Activated gamma-delta T cell treated with anti-CD3 and anti-CD28 coated beads, Interleukin-2, amount 50 U/mL, for 16 hours (primary cell): Measurements from ENCODE around the gene PANX3.
A peak's percentile ranks its signal among the peaks of the same experiment; 100 is the strongest.
"Not testable (repeated sequence)": the region's sequence is repeated elsewhere in the genome, so short reads cannot be mapped to it uniquely, and the experiment has no call there.

Source experiments
- DNase-seq: peaks from one replicate; pipeline ENCODE4 v3.0.0-alpha.2; 2020; ENCODE audit warnings: low read depth

Gene PANX3, protein sequence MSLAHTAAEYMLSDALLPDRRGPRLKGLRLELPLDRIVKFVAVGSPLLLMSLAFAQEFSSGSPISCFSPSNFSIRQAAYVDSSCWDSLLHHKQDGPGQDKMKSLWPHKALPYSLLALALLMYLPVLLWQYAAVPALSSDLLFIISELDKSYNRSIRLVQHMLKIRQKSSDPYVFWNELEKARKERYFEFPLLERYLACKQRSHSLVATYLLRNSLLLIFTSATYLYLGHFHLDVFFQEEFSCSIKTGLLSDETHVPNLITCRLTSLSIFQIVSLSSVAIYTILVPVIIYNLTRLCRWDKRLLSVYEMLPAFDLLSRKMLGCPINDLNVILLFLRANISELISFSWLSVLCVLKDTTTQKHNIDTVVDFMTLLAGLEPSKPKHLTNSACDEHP

DNA sequence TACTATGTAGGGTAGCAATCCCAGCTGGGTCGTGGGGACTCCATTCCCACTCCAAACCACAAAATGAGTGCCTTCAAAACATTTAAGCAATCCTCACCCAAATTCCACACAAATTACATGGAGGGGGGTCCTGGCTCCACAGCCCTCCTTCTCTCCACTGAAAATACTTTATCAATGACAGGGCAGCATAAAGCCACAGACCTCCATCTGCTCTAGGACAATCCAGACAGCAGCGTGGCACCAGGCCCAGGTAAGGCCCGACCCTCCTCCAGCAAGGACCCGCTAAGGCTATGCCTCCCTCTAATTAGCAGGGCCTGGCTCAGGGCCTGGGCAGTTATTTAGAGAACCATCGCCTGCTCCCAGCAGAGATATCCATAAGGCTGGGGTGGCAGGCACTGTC, at the start of gene PANX3:
Gene PANX3 (plus strand): TSS at position 365 of the 400 bp plus-strand sequence. CDS start 129 bp downstream, outside the sequence.
- DNase-seq, result no peak

DNA sequence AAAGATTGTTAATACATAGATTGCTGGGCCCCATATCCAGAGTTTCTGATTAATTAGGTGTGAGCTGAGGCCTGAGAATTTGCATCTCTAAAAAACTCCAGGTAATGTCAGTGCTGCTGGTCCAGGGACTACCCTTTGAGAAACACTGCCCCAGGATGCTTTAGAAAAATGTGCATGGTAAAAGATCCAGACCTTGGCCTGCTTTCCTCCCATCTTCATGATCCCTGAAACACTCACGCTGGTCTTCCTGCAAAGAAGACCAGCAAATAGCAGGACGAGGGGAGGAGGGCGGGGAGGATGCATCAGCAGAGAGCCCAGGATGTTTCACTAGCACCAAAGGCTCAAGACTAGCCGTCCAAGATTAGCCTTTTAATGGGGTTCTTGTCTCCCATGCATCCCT, 41.5 kb upstream of the PANX3 start, which contains the start of gene OR8A1:
Gene OR8A1 (plus strand): TSS at position 301 of the 400 bp plus-strand sequence. CDS start 123 bp downstream, outside the sequence.
- no peak for DNase-seq

DNA sequence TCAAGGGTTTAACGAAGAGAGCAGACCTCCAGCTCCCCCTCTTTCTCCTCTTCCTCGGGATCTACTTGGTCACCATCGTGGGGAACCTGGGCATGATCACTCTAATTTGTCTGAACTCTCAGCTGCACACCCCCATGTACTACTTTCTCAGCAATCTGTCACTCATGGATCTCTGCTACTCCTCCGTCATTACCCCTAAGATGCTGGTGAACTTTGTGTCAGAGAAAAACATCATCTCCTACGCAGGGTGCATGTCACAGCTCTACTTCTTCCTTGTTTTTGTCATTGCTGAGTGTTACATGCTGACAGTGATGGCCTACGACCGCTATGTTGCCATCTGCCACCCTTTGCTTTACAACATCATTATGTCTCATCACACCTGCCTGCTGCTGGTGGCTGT, 41.1 kb upstream of the PANX3 start:
- no peak for DNase-seq

DNA sequence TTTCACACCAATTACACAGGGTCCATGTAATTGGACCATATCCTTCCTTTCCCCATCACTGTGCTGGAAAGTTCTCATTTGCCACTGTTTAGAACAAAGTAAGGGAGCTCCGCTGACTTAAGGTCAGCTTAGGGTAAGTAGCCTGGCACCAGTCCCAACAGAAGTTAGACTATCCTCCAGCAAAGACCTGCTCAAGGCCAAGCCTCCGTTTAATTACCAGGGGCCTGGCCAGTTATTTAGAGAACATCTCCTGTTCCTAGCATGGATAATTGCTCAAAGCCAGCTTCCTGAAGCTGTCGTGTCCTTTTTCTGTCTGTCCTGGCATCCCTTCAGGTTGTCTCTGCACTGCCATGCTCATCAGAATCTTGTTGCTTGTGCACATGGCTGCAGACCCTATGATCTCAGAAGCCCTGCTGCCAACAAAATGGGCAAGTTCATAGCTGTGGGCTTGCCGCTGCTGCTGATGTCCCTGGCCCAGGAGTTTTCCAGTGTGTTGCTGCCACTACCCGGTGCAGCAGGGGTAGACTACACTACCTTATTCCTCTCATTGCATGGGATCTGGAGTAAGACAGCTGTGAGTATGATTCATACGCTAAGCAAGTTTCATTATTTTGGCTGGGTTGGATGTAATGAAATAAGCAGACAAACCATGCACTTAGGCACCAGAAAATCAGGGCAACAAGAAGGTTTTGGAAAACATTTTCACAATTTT, 33.4 kb upstream of the PANX3 start:
- DNase-seq, result no peak

DNA sequence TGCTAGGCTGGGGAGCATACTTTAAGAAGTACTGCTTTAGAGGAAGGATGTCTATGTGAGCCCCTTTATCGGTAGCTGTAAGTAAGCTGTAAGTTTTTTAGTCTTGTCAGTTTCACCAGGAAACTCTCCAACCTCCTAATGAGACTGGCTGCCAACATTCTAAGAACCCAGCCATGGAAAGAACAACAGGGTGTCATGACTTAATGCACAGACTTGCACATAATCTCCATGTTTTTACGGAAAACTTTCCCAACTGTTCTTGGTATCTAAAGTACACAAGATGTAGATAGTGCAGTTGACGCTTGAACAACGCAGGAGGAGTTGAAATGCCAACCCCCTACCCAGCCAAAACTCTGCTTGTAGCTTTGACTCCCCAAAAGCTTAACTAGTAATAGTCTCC, 32.5 kb upstream of the PANX3 start:
- no peak for DNase-seq

DNA sequence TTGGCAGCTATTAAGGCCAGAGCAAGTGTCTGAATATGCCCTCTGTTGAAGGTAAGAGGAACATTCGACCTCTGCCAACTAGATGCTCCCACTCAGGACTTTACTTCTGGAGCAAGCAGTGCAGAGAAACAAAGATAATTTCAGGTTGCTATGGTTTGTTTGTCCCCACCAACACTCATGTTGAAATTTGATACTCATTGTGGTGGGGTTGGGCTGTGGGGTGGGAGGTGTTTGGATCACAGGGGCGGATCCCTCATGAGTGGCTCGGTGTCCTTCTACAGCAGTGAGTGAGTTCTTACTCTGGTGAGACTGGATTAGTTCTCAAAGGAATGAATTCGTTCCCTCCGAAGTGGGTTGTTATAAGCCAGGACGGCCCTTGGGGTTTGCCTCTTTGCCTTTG, 29.4 kb upstream of the PANX3 start:
- no peak for DNase-seq

DNA sequence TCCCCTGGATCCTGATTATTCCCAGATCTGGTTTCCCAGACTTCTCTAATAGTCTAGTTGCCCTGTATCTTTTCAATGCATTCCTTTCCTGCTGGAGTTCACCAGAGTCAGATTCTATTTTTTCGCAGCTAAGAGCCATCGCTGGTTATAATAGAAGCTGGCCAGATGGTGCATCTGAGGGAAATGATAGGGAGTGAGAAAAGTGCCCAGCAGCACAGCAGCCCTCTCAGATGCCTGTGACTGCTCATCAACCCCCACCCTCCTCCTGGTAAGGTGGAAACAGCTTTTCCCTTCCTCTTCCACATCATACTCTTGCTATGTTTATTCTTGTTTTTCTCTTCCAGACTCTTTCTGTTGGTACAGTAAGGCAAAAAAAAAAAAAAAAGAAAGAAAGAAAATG, 28.7 kb upstream of the PANX3 start:
- DNase-seq, result no peak

DNA sequence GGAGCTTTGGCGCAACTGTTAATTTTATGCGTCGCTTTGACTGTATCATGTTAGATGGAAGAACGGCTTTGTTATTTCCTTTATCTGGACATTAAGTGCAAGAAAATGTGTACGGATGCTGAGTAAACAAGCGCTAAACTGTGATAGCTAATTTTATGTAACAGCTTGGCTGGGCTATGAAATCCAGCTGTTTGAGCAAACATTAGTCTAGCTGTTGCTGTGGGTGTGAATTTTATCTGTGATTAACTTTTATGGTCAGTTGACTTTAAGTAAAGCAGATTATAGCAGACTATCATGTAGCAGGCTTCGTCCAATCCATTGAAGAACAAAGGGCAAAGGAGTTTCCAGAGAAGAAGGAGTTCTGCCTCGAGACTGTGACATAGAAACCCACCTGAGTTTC, 27.4 kb upstream of the PANX3 start:
- DNase-seq, result no peak

DNA sequence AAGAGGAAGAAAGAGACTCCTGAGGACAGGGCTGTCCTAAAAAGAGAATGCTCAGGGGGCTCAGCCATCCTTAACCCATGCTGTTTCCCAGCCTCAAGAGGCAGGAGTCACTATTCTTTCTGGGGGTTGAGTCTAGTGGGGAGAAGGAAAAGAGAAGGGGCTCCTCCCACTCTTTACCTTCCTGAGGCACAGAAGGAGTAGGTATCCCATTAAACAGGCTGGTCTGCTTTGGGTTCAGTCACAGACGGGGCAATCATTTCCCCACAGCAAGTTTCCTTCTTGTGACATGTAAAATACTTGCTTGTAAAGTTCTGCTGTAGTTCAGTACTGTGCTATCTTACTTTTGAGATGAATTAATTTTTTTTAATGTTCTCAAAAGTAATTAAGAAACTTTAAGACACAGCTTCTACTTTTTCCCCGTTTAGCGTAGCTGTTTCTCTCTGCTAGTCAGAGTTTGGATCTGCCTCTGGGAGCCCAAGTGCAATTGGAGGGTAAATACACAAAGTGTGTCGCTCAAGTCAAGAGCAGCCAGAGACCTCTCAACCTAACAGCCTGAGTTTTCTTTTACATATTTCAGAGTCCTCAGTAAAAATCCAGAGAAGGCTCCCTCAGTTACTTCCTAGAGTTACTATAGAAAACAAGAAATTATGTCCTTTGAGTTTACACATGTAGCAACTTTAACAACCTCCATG, 26.4 kb upstream of the PANX3 start:
- no peak for DNase-seq

DNA sequence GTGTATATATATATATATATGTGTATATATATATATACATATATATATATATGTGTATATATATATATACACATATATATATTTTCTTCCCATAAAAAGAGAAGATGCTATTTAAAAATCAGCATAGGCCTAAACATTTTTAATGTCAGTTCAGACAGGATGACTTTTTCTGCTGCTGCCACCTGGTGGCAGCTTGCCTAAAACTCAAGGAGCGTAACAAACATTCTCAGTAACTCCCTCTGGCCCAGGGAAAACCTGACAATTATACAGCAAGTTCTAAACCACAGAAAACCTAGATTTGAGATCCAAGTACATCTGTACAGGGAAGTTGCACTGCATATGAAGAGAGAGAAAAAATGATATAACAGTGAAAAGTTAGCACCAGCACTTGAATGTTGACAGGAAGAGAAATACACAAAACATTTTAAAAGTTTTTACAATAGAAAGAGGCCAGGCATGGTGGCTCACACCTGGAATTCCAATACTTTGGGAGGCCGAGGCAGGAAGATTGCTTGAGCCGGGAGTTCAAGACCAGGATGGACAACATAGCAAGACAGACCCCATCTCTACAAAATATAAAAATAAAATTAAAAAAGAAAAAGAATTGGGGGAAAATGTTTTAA, 24.9 kb upstream of the PANX3 start:
- DNase-seq, result peak; percentile 17

DNA sequence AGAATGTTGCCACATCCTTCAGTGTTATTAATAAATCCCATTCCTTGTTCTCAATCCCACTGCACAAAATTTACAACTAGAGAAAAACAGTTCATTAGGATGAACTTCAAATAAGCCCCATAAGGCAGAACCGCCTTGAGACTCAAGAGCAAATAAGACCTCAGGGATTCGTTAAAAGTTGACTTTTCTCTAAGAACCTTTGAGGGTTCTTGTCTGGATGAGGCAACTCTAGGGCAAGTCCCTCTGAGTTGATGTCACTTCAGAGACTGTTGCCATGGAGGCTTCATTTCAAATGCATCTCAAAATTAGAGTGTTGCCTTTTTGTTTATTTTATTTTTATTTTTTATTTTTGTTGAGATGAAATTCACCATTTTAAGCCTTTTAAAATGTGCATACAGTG, 19.8 kb upstream of the PANX3 start:
- DNase-seq, result no peak

DNA sequence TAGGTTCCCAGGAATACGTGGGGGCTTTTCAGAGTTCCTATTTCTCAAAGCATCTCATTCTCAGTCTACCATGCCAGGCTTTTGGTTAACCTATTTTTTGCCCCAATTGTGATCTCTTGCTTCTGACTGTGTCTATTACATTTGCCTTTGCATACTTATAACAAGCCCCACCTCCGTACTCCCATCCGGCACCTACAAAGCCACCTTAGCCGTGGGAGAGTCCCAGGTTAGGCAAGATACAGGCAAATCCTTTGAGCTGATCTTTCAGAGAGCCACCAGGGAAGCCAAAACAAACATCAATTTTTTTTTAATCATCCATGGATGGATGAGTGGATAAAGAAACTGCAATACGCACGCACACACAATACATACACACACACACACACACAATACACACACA, 18.6 kb upstream of the PANX3 start:
- no peak for DNase-seq

DNA sequence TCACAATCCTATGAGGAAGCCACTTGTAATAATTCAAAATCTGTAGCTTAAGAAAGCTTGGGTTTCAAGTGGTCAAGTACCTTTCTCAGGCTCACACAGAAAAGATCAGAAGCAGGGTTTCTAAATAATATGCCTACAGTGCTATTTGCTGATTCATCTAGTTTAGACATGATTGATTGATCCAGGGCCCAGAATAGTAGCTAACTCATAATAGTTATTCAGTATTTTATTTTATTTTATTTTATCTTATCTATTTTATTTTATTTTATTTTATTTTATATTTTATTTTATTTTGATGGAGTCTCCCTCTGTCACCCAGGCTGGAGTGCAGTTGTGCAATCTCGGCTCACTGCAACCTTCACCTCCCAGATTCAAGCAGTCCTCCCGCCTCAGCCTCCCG, 15.9 kb upstream of the PANX3 start:
- no peak for DNase-seq

DNA sequence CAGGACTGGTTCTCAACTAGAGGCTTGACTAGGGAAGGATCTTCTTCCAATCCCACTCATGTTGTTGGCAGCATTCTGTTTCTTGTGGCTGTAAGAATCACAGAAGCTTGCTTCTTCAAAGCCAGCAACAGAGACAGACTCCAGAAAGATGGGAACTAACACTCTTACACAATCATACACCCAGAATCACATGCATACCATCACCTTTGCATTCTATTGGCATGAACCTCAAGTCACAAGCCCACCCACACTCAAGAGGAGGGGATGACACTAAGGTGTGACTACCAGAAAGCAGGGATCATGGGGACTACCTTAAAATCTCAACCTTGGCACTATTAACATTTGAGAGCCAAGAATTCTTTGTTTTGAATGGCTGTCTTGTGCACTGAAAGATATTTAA, 13.6 kb upstream of the PANX3 start:
- no peak for DNase-seq

DNA sequence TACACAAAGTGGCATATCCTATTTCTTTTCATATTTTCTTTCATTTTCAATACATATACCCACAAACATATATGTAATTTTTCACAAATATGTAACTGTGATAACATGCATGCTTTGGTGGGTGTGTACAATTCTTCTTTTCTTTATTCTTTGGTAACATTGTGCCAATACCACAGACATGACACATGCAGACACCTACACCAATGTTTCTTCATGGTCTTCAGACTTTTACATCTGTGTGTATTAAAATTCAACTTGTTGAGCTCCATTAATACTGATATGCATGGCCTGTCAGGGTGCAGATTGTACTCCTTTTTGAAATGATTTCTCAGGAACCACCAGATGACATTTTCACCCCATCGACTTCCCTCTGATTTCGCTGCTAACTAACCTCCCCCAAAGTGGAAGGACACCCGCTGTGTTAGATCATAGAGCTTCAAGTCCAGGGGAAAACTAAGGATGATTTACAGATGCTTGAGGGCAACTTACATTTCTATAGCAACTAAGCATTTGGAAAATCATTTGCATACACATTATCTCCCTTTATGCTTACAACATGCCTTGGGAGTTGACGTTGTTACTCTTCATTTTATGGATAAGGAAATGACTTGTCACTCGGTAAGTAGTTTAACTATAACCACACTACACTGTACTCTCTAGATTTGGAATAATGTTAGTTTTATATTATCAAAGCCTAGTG, 10.5 kb upstream of the PANX3 start:
- DNase-seq, result no peak

DNA sequence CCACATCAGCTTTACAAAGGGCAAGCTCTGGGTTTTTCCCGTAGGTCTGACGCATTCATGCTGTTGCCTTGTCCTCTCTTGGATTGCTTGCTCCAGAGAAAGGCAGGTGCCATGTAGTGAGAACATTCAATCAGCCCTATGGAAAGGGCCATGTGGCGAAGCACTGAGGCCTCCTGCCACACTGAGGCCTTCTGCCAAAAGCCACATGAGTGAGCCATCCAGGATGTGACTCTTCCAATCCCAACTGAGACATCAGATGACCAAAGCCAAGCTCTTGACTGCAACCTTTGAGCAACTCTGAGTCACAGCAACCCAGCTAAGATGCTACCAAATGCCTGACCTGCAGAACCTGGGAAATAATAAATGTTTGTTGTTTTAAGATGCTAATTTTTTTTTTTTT, 9.0 kb upstream of the PANX3 start:
- DNase-seq, result no peak

DNA sequence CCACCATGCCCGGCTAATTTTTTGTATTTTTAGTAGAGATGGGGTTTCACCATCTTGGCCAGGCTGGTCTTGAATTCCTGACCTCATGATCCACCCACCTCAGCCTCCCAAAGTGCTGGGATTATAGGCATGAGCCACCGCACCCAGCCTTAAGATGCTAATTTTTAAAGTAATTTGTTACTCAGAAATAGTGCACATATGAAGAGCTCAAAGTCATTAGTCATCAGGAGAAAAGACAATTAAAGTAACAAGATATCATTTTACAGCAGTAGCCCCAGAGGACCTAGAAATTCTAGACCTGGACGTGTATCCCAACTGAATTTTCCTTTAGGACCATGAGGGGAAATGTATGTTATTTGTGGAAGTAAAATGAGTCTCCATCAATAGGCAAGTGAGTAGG, 8.5 kb upstream of the PANX3 start:
- not testable (repeated sequence) for DNase-seq

DNA sequence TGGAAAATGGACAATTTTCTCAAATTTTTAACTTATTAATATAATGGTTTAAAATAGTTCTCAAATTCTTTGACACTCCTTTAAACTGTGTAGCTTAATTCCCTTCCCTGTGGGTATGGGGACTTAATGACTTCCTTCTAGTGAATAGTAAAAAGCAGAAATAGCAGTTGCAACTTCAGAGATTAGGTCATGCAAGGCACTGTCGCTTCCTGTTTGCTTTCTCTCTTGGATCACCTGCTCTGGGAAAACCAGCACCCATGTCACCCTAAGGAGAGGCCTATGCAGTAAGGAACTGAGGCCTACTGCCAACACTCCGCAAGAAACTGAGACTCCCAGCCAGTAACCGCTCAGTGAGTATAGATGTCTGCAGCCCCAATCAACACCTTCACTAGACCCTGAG, 5.5 kb upstream of the PANX3 start:
- DNase-seq, result no peak

DNA sequence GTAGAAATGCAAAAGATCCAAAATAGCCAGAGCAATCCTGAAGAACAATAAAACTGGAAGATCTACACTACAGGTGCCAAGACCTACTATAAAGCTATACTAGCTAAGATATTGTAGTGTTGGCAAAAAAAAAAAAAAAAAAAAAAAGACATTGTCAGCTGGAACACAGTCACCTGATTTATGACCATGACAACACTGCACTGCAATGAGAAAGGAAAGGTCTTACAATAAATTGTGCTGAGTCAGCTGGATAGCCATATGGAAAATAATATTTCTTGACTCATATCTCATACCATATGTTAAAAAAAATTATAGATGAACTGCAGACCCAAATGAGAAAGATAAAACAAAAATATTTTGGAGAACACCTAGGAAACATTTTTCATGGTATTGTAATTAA, 3.1 kb upstream of the PANX3 start:
- no peak for DNase-seq

DNA sequence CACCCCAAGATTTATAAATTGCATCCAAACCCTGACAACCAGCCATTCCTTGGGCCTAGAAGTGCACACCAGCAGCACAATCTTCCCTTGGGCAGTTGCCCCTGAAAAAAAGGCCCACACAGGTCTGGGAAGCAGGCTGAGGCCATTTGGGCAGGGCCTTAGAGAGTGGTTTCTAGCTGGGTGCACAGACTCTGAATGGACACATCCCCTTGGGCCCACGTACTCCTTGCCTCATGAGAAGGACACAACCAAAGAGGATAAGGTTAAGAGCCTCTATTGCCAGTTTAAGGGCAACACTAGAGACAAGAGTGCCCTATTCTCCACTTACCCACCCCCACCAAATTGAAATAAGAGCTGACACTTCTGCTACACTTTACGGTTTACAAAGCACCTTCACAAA, 933 bp upstream of the PANX3 start:
- DNase-seq, result no peak

DNA sequence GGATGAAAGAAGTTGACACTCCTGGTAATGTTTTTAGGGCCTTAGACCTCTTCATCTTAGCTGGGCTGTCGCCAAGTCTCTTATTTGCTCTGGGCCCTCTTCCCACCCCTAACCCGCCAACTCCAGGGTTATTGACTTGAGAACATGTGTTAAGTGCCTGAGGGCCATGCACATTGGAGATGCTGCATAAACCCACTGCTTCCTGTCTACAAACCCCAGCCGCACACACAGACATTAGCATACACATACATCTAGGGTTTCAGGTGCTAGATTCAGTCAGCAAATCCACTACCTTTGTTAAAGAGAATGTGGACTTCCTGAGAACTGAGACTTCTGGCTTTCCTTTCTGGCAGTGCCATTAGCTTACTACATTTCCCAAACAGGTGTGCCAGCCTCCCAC, 817 bp downstream of the PANX3 start:
- no peak for DNase-seq
